Neural crest cell (in vitro differentiated cells): ENCODE data around the gene CCDC138. TPM values are rescaled to one million over a fixed set of nuclear protein-coding genes. Genes with fewer than 3 reads are reported as not detected.

Experiments
- DNase-seq: peaks from one replicate; pipeline ENCODE4 v3.0.0; 2021; ENCODE audit warnings: low read depth, mixed read lengths, low spot score
- H3K27ac Mint-ChIP-seq: one replicate; pipeline ENCODE4 v1.8.0; 2021; ENCODE audit warnings: mild to moderate bottlenecking, mixed read lengths; ENCODE audit not compliant: unreplicated experiment
- H3K27me3 Mint-ChIP-seq: 2 replicates; pipeline ENCODE4 v1.8.0; 2021; ENCODE audit warnings: low read depth, mild to moderate bottlenecking, mixed read lengths
- H3K36me3 Mint-ChIP-seq: 2 replicates; pipeline ENCODE4 v1.8.0; 2021; ENCODE audit warnings: low read depth, mild to moderate bottlenecking, mixed read lengths
- H3K4me1 Mint-ChIP-seq: 2 replicates; pipeline ENCODE4 v1.8.0; 2021; ENCODE audit warnings: mixed read lengths
- H3K4me3 Mint-ChIP-seq: one replicate; pipeline ENCODE4 v1.8.0; 2021; ENCODE audit warnings: mild to moderate bottlenecking, mixed read lengths
- H3K9me3 Mint-ChIP-seq: 2 replicates; pipeline ENCODE4 v1.8.0; 2021; ENCODE audit warnings: mixed read lengths
- CTCF ChIP-seq: fragments of 200-600 bp; sonication (generic); conservative IDR thresholded peaks from 2 replicates; pipeline ENCODE4 v1.5.0; 2021; ENCODE audit warnings: antibody characterized with exemption, mild to moderate bottlenecking
- total RNA-seq: library from RNA; stranded (reverse); gene quantifications from 2 replicates; pipeline ENCODE4 v1.2.1, GENCODE V29; 2021

The CCDC138 gene
- total RNA-seq, 1 donor from 2014 or later = 39.7 TPM

- peak overlapping the region; percentile 54 for H3K27ac Mint-ChIP-seq
These were observed 130.3 kb downstream of the CCDC138 start for GRCh38 chr2:108916796-108917421.

GRCh38 chr2:108917526-108917925 lies 131.0 kb downstream of the CCDC138 start:
- no peak for DNase-seq
- no peak for TF ChIP-seq CTCF
- H3K36me3 Mint-ChIP-seq = no peaks in the 10 kb centered on the region
- peaks cover 23% of the 10 kb centered on the region for H3K4me1 Mint-ChIP-seq
- H3K27ac Mint-ChIP-seq = no peak overlapping the region
- no peaks in the 10 kb centered on the region for H3K9me3 Mint-ChIP-seq
- H3K4me3 Mint-ChIP-seq = no peak overlapping the region
- no peaks in the 10 kb centered on the region for H3K27me3 Mint-ChIP-seq

More at GRCh38 chr2:108916796-108917421, 130.3 kb downstream of the CCDC138 start:
- no peaks in the 10 kb centered on the region for H3K36me3 Mint-ChIP-seq
- DNase-seq = no peak
- no peak overlapping the region for H3K4me3 Mint-ChIP-seq
- no peaks in the 10 kb centered on the region for H3K9me3 Mint-ChIP-seq
- no peaks in the 10 kb centered on the region for H3K27me3 Mint-ChIP-seq
- H3K4me1 Mint-ChIP-seq = peaks cover 23% of the 10 kb centered on the region
- no peak for TF ChIP-seq CTCF

- DNase-seq = no peak
- Mint-ChIP-seq H3K4me3 (no peak overlapping the region), H3K27me3 (no peaks in the 10 kb centered on the region), H3K27ac (no peak overlapping the region), H3K9me3 (no peaks in the 10 kb centered on the region), H3K4me1 (peaks cover 23% of the 10 kb centered on the region), H3K36me3 (no peaks in the 10 kb centered on the region)
- no peak for TF ChIP-seq CTCF
These were observed 131.7 kb downstream of the CCDC138 start for GRCh38 chr2:108918156-108918874.

- H3K4me3 Mint-ChIP-seq = no peak overlapping the region
- no peaks in the 10 kb centered on the region for H3K36me3 Mint-ChIP-seq
- H3K4me1 Mint-ChIP-seq = peaks cover 23% of the 10 kb centered on the region
- no peak for DNase-seq
- no peak for TF ChIP-seq CTCF
- no peak overlapping the region for H3K27ac Mint-ChIP-seq
- H3K9me3 Mint-ChIP-seq = no peaks in the 10 kb centered on the region
- no peaks in the 10 kb centered on the region for H3K27me3 Mint-ChIP-seq
These were observed 132.4 kb downstream of the CCDC138 start for GRCh38 chr2:108918941-108919341.

- peak overlapping the region; percentile 93 for H3K27ac Mint-ChIP-seq
- no peaks in the 10 kb centered on the region for H3K27me3 Mint-ChIP-seq
- H3K9me3 Mint-ChIP-seq = no peaks in the 10 kb centered on the region
- no peak overlapping the region for H3K4me3 Mint-ChIP-seq
- H3K4me1 Mint-ChIP-seq = peaks cover 23% of the 10 kb centered on the region
- H3K36me3 Mint-ChIP-seq = no peaks in the 10 kb centered on the region
- DNase-seq = no peak
- TF ChIP-seq CTCF = no peak
These were observed 133.2 kb downstream of the CCDC138 start for GRCh38 chr2:108919571-108920373.
